A549 (cell line): ENCODE results near the gene HEMGN. TPM values are rescaled to one million over a fixed set of nuclear protein-coding genes. Genes with fewer than 3 reads are reported as not detected.

Experiments
- ATAC-seq, 2 experiments: fragments of 200-7000 bp in 1 of 2; fragments of >200 bp in 1 of 2; cut with Nextera tagmentation in 1 of 2; cut with Tn5 transposase in 1 of 2; 3 replicates each; pipeline versions ENCODE4 v1.8.0 to v1.9.1; 2018 to 2020; ENCODE audit warnings: mild to moderate bottlenecking in 1 of 2, moderate library complexity in 1 of 2
- CTCF ChIA-PET: fragments of 300-600 bp; sonication (Branson Sonifier 250); formaldehyde crosslinking; extraction: SDS; loops from one replicate; lab custom pipeline; 2021; ENCODE audit warnings: antibody characterized with exemption, inconsistent platforms; lab: Yijun Ruan, JAX
- POLR2A ChIA-PET: fragments of 350-600 bp; formaldehyde crosslinking; extraction: SDS; loops from one replicate; lab custom pipeline; 2021; ENCODE audit warnings: antibody characterized with exemption, inconsistent platforms; lab: Yijun Ruan, JAX
- DNase-seq, 2 experiments: peaks; one replicate each; pipeline versions ENCODE4 v3.0.0 to v3.0.0-alpha.2; 2011 to 2016; ENCODE audit warnings: low read depth in 1 of 2, low spot score in 1 of 2
- FAIRE-seq: peaks from 2 replicates; lab custom pipeline; 2011; peaks lifted over from hg19 to GRCh38; lab: Jason Lieb, UNC
- H3K27ac ChIP-seq, 2 experiments: fragments of >200 bp; sonication (Bioruptor Twin); formaldehyde crosslinking; 3 replicates each; pipeline ENCODE4 v1.5.1; 2016 to 2017
- H3K4me1 ChIP-seq: fragments of >200 bp; sonication (Bioruptor Twin); formaldehyde crosslinking; 3 replicates; pipeline ENCODE4 v1.6.1; 2016
- H3K4me2 ChIP-seq: fragments of >200 bp; sonication (Bioruptor Twin); formaldehyde crosslinking; 3 replicates; pipeline ENCODE4 v1.6.1; 2016
- H3K4me3 ChIP-seq: fragments of >200 bp; sonication (Bioruptor Twin); formaldehyde crosslinking; 3 replicates; pipeline ENCODE4 v1.5.1; 2016
- H3K9me3 ChIP-seq: fragments of >200 bp; sonication (Bioruptor Twin); formaldehyde crosslinking; 3 replicates; pipeline ENCODE4 v1.6.1; 2016
- CBX2 ChIP-seq: fragments of 200-600 bp; sonication (generic); IDR thresholded peaks from 2 replicates; pipeline ENCODE4 v1.6.1; 2016; ENCODE audit warnings: low read depth, mild to moderate bottlenecking, borderline replicate concordance
- CEBPB ChIP-seq, 2 experiments: fragments of >200 bp in 1 of 2; sonication (Bioruptor Twin) in 1 of 2; formaldehyde crosslinking in 1 of 2; IDR thresholded peaks; 2 replicates each; pipeline ENCODE4 v1.6.1; 2012 to 2016
- CHD4 ChIP-seq: fragments of 200-600 bp; sonication (generic); IDR thresholded peaks from 2 replicates; pipeline ENCODE4 v1.6.1; 2016; ENCODE audit warnings: antibody characterized with exemption, mild to moderate bottlenecking, borderline replicate concordance
- CTCF ChIP-seq: fragments of >200 bp; sonication (Bioruptor Twin); formaldehyde crosslinking; IDR thresholded peaks from 3 replicates; pipeline ENCODE4 v1.5.1; 2016
- EHF ChIP-seq: fragments of 250-450 bp; sonication (Bioruptor Pico); IDR thresholded peaks from 2 replicates; pipeline ENCODE4 v1.5.0; 2020; ENCODE audit warnings: mild to moderate bottlenecking
- ELK1 ChIP-seq: fragments of 150-350 bp; IDR thresholded peaks from 2 replicates; pipeline ENCODE4 v1.6.1; 2014; ENCODE audit warnings: low read depth, mild to moderate bottlenecking, low read length
- ESRRA ChIP-seq: fragments of 150-350 bp; IDR thresholded peaks from 2 replicates; pipeline ENCODE4 v1.6.1; 2014; ENCODE audit warnings: mild to moderate bottlenecking, low read length, borderline replicate concordance
- HES2 ChIP-seq: fragments of >200 bp; sonication (Bioruptor Twin); formaldehyde crosslinking; IDR thresholded peaks from 2 replicates; pipeline ENCODE4 v1.6.1; 2016
- JUN ChIP-seq, 2 experiments: fragments of >200 bp; sonication (Bioruptor Twin); formaldehyde crosslinking; IDR thresholded peaks; 2 replicates in 1 of 2; 3 replicates in 1 of 2; pipeline ENCODE4 v1.6.1; 2016 to 2017
- JUNB ChIP-seq: fragments of >200 bp; sonication (Bioruptor Twin); formaldehyde crosslinking; IDR thresholded peaks from 2 replicates; pipeline ENCODE4 v1.6.1; 2016
- MAFK ChIP-seq: fragments of 450-650 bp; IDR thresholded peaks from 2 replicates; pipeline ENCODE4 v1.6.1; 2014; ENCODE audit not compliant: partially characterized antibody
- MYC ChIP-seq: IDR thresholded peaks from 2 replicates; pipeline ENCODE4 v1.6.1; 2012; ENCODE audit warnings: mild to moderate bottlenecking, inconsistent platforms, low read length, improper control_type of control experiment, borderline replicate concordance
- NR3C1 ChIP-seq: fragments of >200 bp; sonication (Bioruptor Twin); formaldehyde crosslinking; IDR thresholded peaks from 3 replicates; pipeline ENCODE4 v1.6.1; 2017
- POLR2A ChIP-seq: IDR thresholded peaks from 2 replicates; pipeline ENCODE4 v1.6.1; 2012; ENCODE audit warnings: mild to moderate bottlenecking, low read length
- RAD21 ChIP-seq, 2 experiments: fragments of >200 bp in 1 of 2; sonication (Bioruptor Twin) in 1 of 2; formaldehyde crosslinking in 1 of 2; IDR thresholded peaks in 1 of 2; conservative IDR thresholded peaks in 1 of 2; 2 replicates in 1 of 2; 3 replicates in 1 of 2; pipeline ENCODE4 v1.6.1; 2012 to 2018; ENCODE audit warnings: inconsistent platforms in 1 of 2
- RARB ChIP-seq: fragments of 250-450 bp; sonication (Bioruptor Pico); IDR thresholded peaks from 2 replicates; pipeline ENCODE4 v1.8.0; 2021; ENCODE audit warnings: mild to moderate bottlenecking, moderate library complexity
- REST ChIP-seq: fragments of 200-600 bp; sonication (generic); IDR thresholded peaks from 2 replicates; pipeline ENCODE4 v1.6.1; 2016; ENCODE audit warnings: antibody characterized with exemption, mild to moderate bottlenecking, moderate library complexity
- RNF2 ChIP-seq: fragments of 200-600 bp; sonication (generic); IDR thresholded peaks from 2 replicates; pipeline ENCODE4 v1.6.1; 2016; ENCODE audit warnings: low read depth, mild to moderate bottlenecking, antibody characterized with exemption, moderate library complexity, borderline replicate concordance
- SMC3 ChIP-seq: fragments of >200 bp; sonication (Bioruptor Twin); formaldehyde crosslinking; IDR thresholded peaks from 3 replicates; pipeline ENCODE4 v1.6.1; 2018; ENCODE audit warnings: inconsistent platforms
- SREBF2 ChIP-seq: fragments of 450-650 bp; IDR thresholded peaks from 2 replicates; pipeline ENCODE4 v1.6.1; 2014; ENCODE audit warnings: mild to moderate bottlenecking, moderate library complexity
- TP53 ChIP-seq: fragments of 250-450 bp; sonication (Bioruptor Pico); IDR thresholded peaks from 2 replicates; pipeline ENCODE4 v1.5.0; 2021; ENCODE audit warnings: mild to moderate bottlenecking, moderate library complexity
- USF2 ChIP-seq: fragments of 450-650 bp; IDR thresholded peaks from 2 replicates; pipeline ENCODE4 v1.6.1; 2014; ENCODE audit warnings: antibody characterized with exemption
- ZC3H11A ChIP-seq: fragments of 450-650 bp; IDR thresholded peaks from 2 replicates; pipeline ENCODE4 v1.6.1; 2014; ENCODE audit warnings: antibody characterized with exemption, mild to moderate bottlenecking
- WGBS: methylation state at CpG from one replicate; pipeline ENCODE4 v1.1.6; 2017; ENCODE audit errors: missing lambda C conversion rate; 5-methylcytosine and 5-hydroxymethylcytosine counted together
- polyA plus RNA-seq, 4 experiments: library from polyadenylated mRNA; depleted of rRNA in 3 of 4; stranded (reverse); fragments of >200 nt; fragmentation: RNase III in 1 of 4; extraction: RNeasy Plus Mini Kit Qiagen cat#74134 plus additional on column Dnase treatment in 1 of 4; gene quantifications; 2 replicates in 3 of 4; 3 replicates in 1 of 4; pipeline ENCODE4 v1.2.3, GENCODE V29; 2011 to 2017

Gene HEMGN
- polyA plus RNA-seq, 2 of the 4 experiments (the other 2 are of a cell fraction), result not detected

- TF ChIP-seq MAFK (no peak), USF2 (no peak), CHD4 (no peak), ELK1 (no peak), CBX2 (no peak), ZC3H11A (no peak), RAD21 (conservative IDR thresholded peaks at IDR 0.05 in 1 of 2, IDR thresholded peaks at IDR 0.05 in 1 of 2) (no peak), POLR2A (no peak), SREBF2 (no peak), REST (no peak), JUNB (no peak), CEBPB (IDR thresholded peaks at IDR 0.05) (no peak), MYC (no peak), SMC3 (no peak), ESRRA (no peak), HES2 (no peak), CTCF (no peak), RARB (CRISPR knock-in tag) (no peak), JUN (IDR thresholded peaks at IDR 0.05) (no peak)
- no peak for DNase-seq
- Histone ChIP-seq H3K27ac (no peak overlapping the region), H3K9me3 (no peaks in the 10 kb centered on the region), H3K4me2 (no peak overlapping the region), H3K4me3 (no peak overlapping the region), H3K4me1 (no peaks in the 10 kb centered on the region)
- 92% methylated on average over 5 of the region's 5 CpGs for WGBS
- no peak for ATAC-seq
- ChIA-PET POLR2A (interaction anchor here (1.6 kb wide), 1 partner anchor 15 kb away, joined by 5 read pairs; the partner anchor contains the start of gene TRMO), CTCF (interaction anchor here (0.7 to 6.7 kb wide), 3 partner anchors 7 to 203 kb away, joined by 5 to 51 read pairs (median 34); partner anchors contain the start of gene TRMO)
- no peak for FAIRE-seq
Observed at GRCh38 chr9:97907632-97908031, 30.3 kb downstream of the HEMGN start.

- DNase-seq (no peak), FAIRE-seq (no peak), ATAC-seq (no peak)
- Histone ChIP-seq H3K4me2 (no peak overlapping the region), H3K27ac (no peak overlapping the region), H3K4me1 (no peaks in the 10 kb centered on the region), H3K9me3 (no peaks in the 10 kb centered on the region), H3K4me3 (no peak overlapping the region)
- ChIA-PET POLR2A (no interaction called here), CTCF (interaction anchor here (1.2 to 10.3 kb wide), 3 partner anchors 11 to 16 kb away, joined by 3 to 104 read pairs (median 51); partner anchors contain the start of gene TRMO)
- WGBS, result 84% methylated on average over 3 of the region's 3 CpGs
- TF ChIP-seq EHF (CRISPR knock-in tag) (no peak), TP53 (CRISPR knock-in tag) (no peak), NR3C1 (no peak), RNF2 (no peak)
Observed at GRCh38 chr9:97907046-97907445, 30.9 kb downstream of the HEMGN start.
